Right lobe of liver (tissue), 6 donors: ENCODE measurements around the gene IGF2R. TPM values are rescaled to one million over a fixed set of nuclear protein-coding genes. Genes with fewer than 3 reads are reported as not detected.
A peak's percentile ranks its signal among the peaks of the same experiment; 100 is the strongest.

Experiments
- ATAC-seq, 4 donors: fragments of 200-7000 bp; cut with Tn5 transposase; one replicate each; pipeline ENCODE4 v1.9.1; 2020; ENCODE audit warnings: mild to moderate bottlenecking in 4 of 4, moderate library complexity in 4 of 4
- DNase-seq, 3 donors: peaks; one replicate each; pipeline ENCODE4 v3.0.0-alpha.2; 2020
- H3K27ac ChIP-seq, 3 donors: fragments of 200-600 bp; one replicate each; pipeline ENCODE4 v1.8.0; 2022
- H3K27me3 ChIP-seq, 2 donors: fragments of 200-600 bp; one replicate each; pipeline ENCODE4 v1.8.0; 2022
- H3K36me3 ChIP-seq, 4 donors: fragments of 200-600 bp; sonication (generic) in 1 of 4; one replicate each; pipeline versions ENCODE4 v1.5.1 to v1.8.0; 2017 to 2022; ENCODE audit warnings: control low read depth in 1 of 4
- H3K4me1 ChIP-seq, 4 donors: fragments of 200-600 bp; sonication (generic) in 1 of 4; one replicate each; pipeline versions ENCODE4 v1.5.1 to v1.8.0; 2017 to 2022; ENCODE audit warnings: control low read depth in 1 of 4
- H3K4me3 ChIP-seq, 3 donors: fragments of 200-600 bp; one replicate each; pipeline ENCODE4 v1.8.0; 2022
- H3K9me3 ChIP-seq, 4 donors: fragments of 200-600 bp; sonication (generic) in 1 of 4; one replicate each; pipeline versions ENCODE4 v1.5.1 to v1.8.0; 2017 to 2022; ENCODE audit warnings: control low read depth in 1 of 4
- CTCF ChIP-seq, 4 donors: fragments of 200-600 bp in 3 of 4; fragments of 450-650 bp in 1 of 4; IDR thresholded peaks; one replicate each; pipeline versions ENCODE4 v1.5.1 to v1.8.0; 2016 to 2022; ENCODE audit warnings: antibody characterized with exemption in 4 of 4, mild to moderate bottlenecking in 2 of 4
- POLR2A ChIP-seq: fragments of 450-650 bp; IDR thresholded peaks from one replicate; pipeline ENCODE4 v1.6.1; 2017; ENCODE audit warnings: antibody characterized with exemption, mild to moderate bottlenecking
- WGBS: methylation state at CpG from one replicate; pipeline ENCODE4 v1.1.6; 2018; ENCODE audit warnings: low coverage, low lambda C conversion rate; ENCODE audit not compliant: insufficient coverage; ENCODE audit errors: missing lambda C conversion rate; 5-methylcytosine and 5-hydroxymethylcytosine counted together
- intact Hi-C, 2 donors: fragments of 100-400 bp; cut with DNase I; formaldehyde crosslinking; loops; one replicate each; pipeline versions ENCODE4 v1.11.2 to v1.14.1; 2022
- total RNA-seq, 6 experiments: library from RNA; depleted of rRNA in 2 of 6; stranded (reverse); fragments of >200 nt in 2 of 6; fragmentation: NEBNext Ultra II Directional in 3 of 6; extraction: Animal tissue kit (Norgen Biotek cat#: 25700) in 3 of 6; gene quantifications; one replicate each; pipeline versions ENCODE4 v1.1.0 to v1.2.4, GENCODE V29; 2016 to 2023
- donor health status: DM: no; HTN: yes; CAD: no.
- donor health status: DM: no; HTN: no; CAD: no.
- donor health status: DM: no; HTN: no; CAD: no.
- donor health status: DM: no; HTN: yes; CAD: no.
- donor health status: DM: no; HTN: yes; CAD: no.

IGF2R gene
- total RNA-seq, 6 experiments from 2014 or later, result 50.3 to 81.0 (median 67.1) TPM

- no peaks in the 10 kb centered on the region for H3K9me3 ChIP-seq
- ATAC-seq (peak; percentile 31 to 54 (median 42)), DNase-seq (no peak)
- TF ChIP-seq POLR2A (no peak), CTCF (IDR thresholded peaks at IDR 0.05) (no peak)
- H3K4me3 ChIP-seq, result no peak overlapping the region
- intact Hi-C loops, result no loop called here
- no peaks in the 10 kb centered on the region for H3K4me1 ChIP-seq
- peaks cover 0 to 18% (median 2%) of the 10 kb centered on the region in 4 donors for H3K36me3 ChIP-seq
- no peaks in the 10 kb centered on the region for H3K27me3 ChIP-seq
- WGBS, result 91% methylated on average over 7 of the region's 10 CpGs
- no peak overlapping the region for H3K27ac ChIP-seq
Observed at GRCh38 chr6:160015778-160016684, 47.1 kb downstream of the IGF2R start.

- DNase-seq (no peak), ATAC-seq (peak in 1 of 4 donors; percentile 44)
- H3K9me3 ChIP-seq, result no peaks in the 10 kb centered on the region
- intact Hi-C loops, result no loop called here
- no peak overlapping the region for H3K27ac ChIP-seq
- H3K27me3 ChIP-seq, result no peaks in the 10 kb centered on the region
- no peaks in the 10 kb centered on the region for H3K4me1 ChIP-seq
- H3K36me3 ChIP-seq, result peaks cover 0 to 17% (median 0%) of the 10 kb centered on the region in 4 donors
- TF ChIP-seq CTCF (IDR thresholded peaks at IDR 0.05), result no peak
- TF ChIP-seq POLR2A, result no peak
- H3K4me3 ChIP-seq, result no peak overlapping the region
- 36% methylated on average over 1 of the region's 1 CpG for WGBS
Observed at GRCh38 chr6:160022101-160022500, 53.2 kb downstream of the IGF2R start.

- peaks cover 0 to 24% (median 0%) of the 10 kb centered on the region in 4 donors for H3K36me3 ChIP-seq
- intact Hi-C loops, result no loop called here
- WGBS, result 69% methylated on average over 3 of the region's 3 CpGs
- no peak for DNase-seq
- H3K9me3 ChIP-seq, result no peaks in the 10 kb centered on the region
- H3K27me3 ChIP-seq, result no peaks in the 10 kb centered on the region
- TF ChIP-seq POLR2A (no peak), CTCF (IDR thresholded peaks at IDR 0.05) (no peak)
- H3K4me1 ChIP-seq, result no peaks in the 10 kb centered on the region
- H3K4me3 ChIP-seq, result no peak overlapping the region
- H3K27ac ChIP-seq, result no peak overlapping the region
- no peak for ATAC-seq
Observed at GRCh38 chr6:160022793-160023192, 53.9 kb downstream of the IGF2R start.

- ATAC-seq, result peak in 2 of 4 donors; percentile 14 to 20
- intact Hi-C loops, result no loop called here
- no peak for DNase-seq
- peaks cover 0 to 25% (median 0%) of the 10 kb centered on the region in 4 donors for H3K36me3 ChIP-seq
- H3K27ac ChIP-seq, result no peak overlapping the region
- TF ChIP-seq POLR2A (no peak), CTCF (IDR thresholded peaks at IDR 0.05) (no peak)
- WGBS, result 72% methylated on average over 8 of the region's 8 CpGs
- no peak overlapping the region for H3K4me3 ChIP-seq
- H3K4me1 ChIP-seq, result peaks cover 0 to 10% (median 4%) of the 10 kb centered on the region in 4 donors
- H3K9me3 ChIP-seq, result no peaks in the 10 kb centered on the region
- no peaks in the 10 kb centered on the region for H3K27me3 ChIP-seq
Observed at GRCh38 chr6:160024152-160024551, 55.3 kb downstream of the IGF2R start.
